NCI-H510A treated with DMSO at 0.1 percent for 48 hours (cell line): ENCODE measurements around the gene THBD.

Experiments used
- DNase-seq: peaks from one replicate; lab custom pipeline; 2025; lab: John Stamatoyannopoulos, UW

Gene THBD

GRCh38 chr20:23011008-23011721 lies 38.3 kb downstream of the THBD start:
- DNase-seq: no peak

- DNase-seq: no peak
Measured at GRCh38 chr20:23010096-23010495, 39.4 kb downstream of the THBD start.

GRCh38 chr20:23009636-23010035 lies 39.8 kb downstream of the THBD start:
- no peak for DNase-seq

- DNase-seq: no peak
Measured at GRCh38 chr20:23008667-23009066, 40.8 kb downstream of the THBD start.

GRCh38 chr20:23007886-23008655 lies 41.4 kb downstream of the THBD start:
- DNase-seq: no peak

- no peak for DNase-seq
Measured at GRCh38 chr20:23007462-23007861, 42.0 kb downstream of the THBD start.

- DNase-seq: no peak
Measured at GRCh38 chr20:23005776-23006175, 43.7 kb downstream of the THBD start.

- DNase-seq: no peak
Measured at GRCh38 chr20:23003881-23004460, 45.5 kb downstream of the THBD start.

GRCh38 chr20:23003077-23003635 lies 46.3 kb downstream of the THBD start:
- DNase-seq: no peak

- DNase-seq: no peak
Measured at GRCh38 chr20:23002276-23002675, 47.2 kb downstream of the THBD start.

GRCh38 chr20:23000232-23000947 lies 49.1 kb downstream of the THBD start:
- DNase-seq: no peak

- no peak for DNase-seq
Measured at GRCh38 chr20:22999756-23000155, 49.7 kb downstream of the THBD start.

- no peak for DNase-seq
Measured at GRCh38 chr20:22998476-22998875, 51.0 kb downstream of the THBD start.

- no peak for DNase-seq
Measured at GRCh38 chr20:22995923-22996322, 53.5 kb downstream of the THBD start.
